Measurements from ENCODE around the gene SH2D4B. TPM values are rescaled to one million over a fixed set of nuclear protein-coding genes. Genes with fewer than 3 reads are reported as not detected.

Gene SH2D4B
- polyA plus RNA-seq, 1 donor from 2014 or later = 1.4 TPM

- Histone ChIP-seq H2AFZ (ENCODE audit: low read depth, low read length) (no peak overlapping the region), H3K9ac (ENCODE audit: low read length) (no peak overlapping the region), H3F3A (ENCODE audit: insufficient read depth, low read length, poor library complexity, severe bottlenecking) (no peaks in the 10 kb centered on the region), H3K9me2 (ENCODE audit: insufficient read depth, low read length) (no peaks in the 10 kb centered on the region), H3K36me3 (ENCODE audit: insufficient read depth, low read length) (no peaks in the 10 kb centered on the region), H3K4me2 (ENCODE audit: low read length) (no peak overlapping the region), H3K9me3 (ENCODE audit: low read length) (no peaks in the 10 kb centered on the region), H3K27me3 (ENCODE audit: insufficient read depth, low read depth, low read length) (no peaks in the 10 kb centered on the region), H4K20me1 (ENCODE audit: insufficient read depth) (no peaks in the 10 kb centered on the region), H3K4me3 (ENCODE audit: low read length) (no peak overlapping the region), H3K79me2 (replicated peaks; ENCODE audit: insufficient read depth, low read length) (no peaks in the 10 kb centered on the region), H3K27ac (ENCODE audit: low read length) (no peak overlapping the region)
- TF ChIP-seq RAD21 (conservative IDR thresholded peaks at IDR 0.05) (no peak), REST (IDR thresholded peaks at IDR 0.05; ENCODE audit: borderline replicate concordance) (no peak), MXI1 (conservative IDR thresholded peaks at IDR 0.05; ENCODE audit: poor library complexity, severe bottlenecking) (no peak), SMC3 (conservative IDR thresholded peaks at IDR 0.05; ENCODE audit: poor library complexity) (no peak), EP300 (conservative IDR thresholded peaks at IDR 0.05; ENCODE audit: poor library complexity, severe bottlenecking) (no peak), POLR2AphosphoS5 (IDR thresholded peaks at IDR 0.05) (no peak), EZH2 (IDR thresholded peaks at IDR 0.05; ENCODE audit: borderline replicate concordance, insufficient read depth, low read length, poor library complexity, severe bottlenecking) (no peak), CTCF (IDR thresholded peaks at IDR 0.05; ENCODE audit: poor library complexity, severe bottlenecking) (no peak), TAF1 (IDR thresholded peaks at IDR 0.05; ENCODE audit: low read depth) (no peak)
Measured at GRCh38 chr10:80660736-80661135, 123.0 kb downstream of the SH2D4B start.

- no peak overlapping the region for H3K27ac ChIP-seq (ENCODE audit: low read length)
- H3K36me3 ChIP-seq (ENCODE audit: insufficient read depth, low read length) = no peaks in the 10 kb centered on the region
- H3K9me3 ChIP-seq (ENCODE audit: low read length) = no peaks in the 10 kb centered on the region
- no peaks in the 10 kb centered on the region for H3K9me2 ChIP-seq (ENCODE audit: insufficient read depth, low read length)
- no peaks in the 10 kb centered on the region for H3F3A ChIP-seq (ENCODE audit: insufficient read depth, low read length, poor library complexity, severe bottlenecking)
- H2AFZ ChIP-seq (ENCODE audit: low read depth, low read length) = no peak overlapping the region
- H4K20me1 ChIP-seq (ENCODE audit: insufficient read depth) = no peaks in the 10 kb centered on the region
- no peak overlapping the region for H3K4me2 ChIP-seq (ENCODE audit: low read length)
- H3K27me3 ChIP-seq (ENCODE audit: insufficient read depth, low read depth, low read length) = no peaks in the 10 kb centered on the region
- peak overlapping the region; percentile 44 for H3K4me3 ChIP-seq (ENCODE audit: low read length)
- H3K79me2 ChIP-seq (replicated peaks; ENCODE audit: insufficient read depth, low read length) = no peaks in the 10 kb centered on the region
- no peak overlapping the region for H3K9ac ChIP-seq (ENCODE audit: low read length)
- TF ChIP-seq EP300 (conservative IDR thresholded peaks at IDR 0.05; ENCODE audit: poor library complexity, severe bottlenecking) = peak; percentile 84
- peak; percentile 61 for TF ChIP-seq POLR2AphosphoS5 (IDR thresholded peaks at IDR 0.05)
- no peak for TF ChIP-seq CTCF (IDR thresholded peaks at IDR 0.05; ENCODE audit: poor library complexity, severe bottlenecking)
Measured at GRCh38 chr10:80661526-80661925, 123.8 kb downstream of the SH2D4B start.
